GM23248 (cell line): ENCODE measurements around the gene G2E3. TPM values are rescaled to one million over a fixed set of nuclear protein-coding genes. Genes with fewer than 3 reads are reported as not detected.

ENCODE experiments used
- DNase-seq: peaks from one replicate; pipeline ENCODE4 v3.0.0-alpha.2; 2015
- H2AFZ ChIP-seq: fragments of 200-600 bp; sonication (generic); 2 replicates; pipeline ENCODE4 v1.6.1; 2016; ENCODE audit warnings: antibody characterized with exemption
- H3F3A ChIP-seq: fragments of 200-600 bp; sonication (generic); 2 replicates; pipeline ENCODE4 v1.6.1; 2016; ENCODE audit warnings: mild to moderate bottlenecking, antibody characterized with exemption, mixed run types; ENCODE audit not compliant: insufficient read depth
- H3K27ac ChIP-seq: fragments of 200-600 bp; sonication (generic); 2 replicates; pipeline ENCODE4 v1.5.1; 2016; ENCODE audit warnings: mild to moderate bottlenecking
- H3K27me3 ChIP-seq: fragments of 200-600 bp; sonication (generic); replicated peaks from 2 replicates; pipeline ENCODE4 v1.6.1; 2016; ENCODE audit warnings: mild to moderate bottlenecking; ENCODE audit not compliant: insufficient read depth
- H3K36me3 ChIP-seq: fragments of 200-600 bp; sonication (generic); 2 replicates; pipeline ENCODE4 v1.6.1; 2016; ENCODE audit warnings: low read depth, mild to moderate bottlenecking
- H3K4me1 ChIP-seq: fragments of 200-600 bp; sonication (generic); 2 replicates; pipeline ENCODE4 v1.6.1; 2016; ENCODE audit warnings: mild to moderate bottlenecking; ENCODE audit not compliant: insufficient read depth
- H3K4me2 ChIP-seq: fragments of 200-600 bp; sonication (generic); one replicate; pipeline ENCODE4 v1.6.1; 2016; ENCODE audit warnings: mild to moderate bottlenecking; ENCODE audit not compliant: unreplicated experiment
- H3K4me3 ChIP-seq: fragments of 200-600 bp; sonication (generic); 2 replicates; pipeline ENCODE4 v1.5.1; 2016; ENCODE audit warnings: mild to moderate bottlenecking
- H3K79me2 ChIP-seq: fragments of 200-600 bp; sonication (generic); 2 replicates; pipeline ENCODE4 v1.6.1; 2016; ENCODE audit warnings: mild to moderate bottlenecking; ENCODE audit not compliant: insufficient read depth
- H3K9ac ChIP-seq: fragments of 200-600 bp; sonication (generic); 2 replicates; pipeline ENCODE4 v1.6.1; 2016; ENCODE audit warnings: mild to moderate bottlenecking
- H3K9me2 ChIP-seq: fragments of 200-600 bp; sonication (generic); 2 replicates; pipeline ENCODE4 v1.6.1; 2016; ENCODE audit warnings: mixed run types, mild to moderate bottlenecking, moderate library complexity; ENCODE audit not compliant: insufficient read depth
- H3K9me3 ChIP-seq: fragments of 200-600 bp; sonication (generic); one replicate; pipeline ENCODE4 v1.6.1; 2017; ENCODE audit warnings: low read depth
- H4K20me1 ChIP-seq: fragments of 200-600 bp; sonication (generic); 2 replicates; pipeline ENCODE4 v1.6.0; 2016; ENCODE audit not compliant: insufficient read depth
- EZH2 ChIP-seq: fragments of 200-600 bp; sonication (generic); IDR thresholded peaks from 2 replicates; pipeline ENCODE4 v1.6.1; 2018; ENCODE audit warnings: antibody characterized with exemption, mild to moderate bottlenecking; ENCODE audit not compliant: insufficient read depth, poor library complexity, severe bottlenecking
- EZH2phosphoT487 ChIP-seq: fragments of 200-600 bp; sonication (generic); IDR thresholded peaks from 2 replicates; pipeline ENCODE4 v1.6.1; 2018; ENCODE audit warnings: antibody characterized with exemption, moderate library complexity, mild to moderate bottlenecking, low read depth; ENCODE audit not compliant: insufficient read depth
- WGBS, 2 experiments: methylation state at CpG; one replicate each; pipeline ENCODE4 v1.1.6; 2015 to 2017; ENCODE audit warnings: low lambda C conversion rate in 2 of 2, low coverage in 1 of 2; ENCODE audit errors: missing lambda C conversion rate in 2 of 2; 5-methylcytosine and 5-hydroxymethylcytosine counted together
- in situ Hi-C: fragments of 300-500 bp; cut with MboI; formaldehyde crosslinking; loops from 2 replicates; pipeline ENCODE4 v1.15.0; 2020
- polyA plus RNA-seq: library from polyadenylated mRNA; unstranded; fragments of >200 nt; fragmentation: Nextera tagmentation; extraction: Ambion mirVana; gene quantifications from 2 replicates; pipeline ENCODE4 v1.2.1, GENCODE V29; 2016
- total RNA-seq: library from RNA; depleted of rRNA; stranded (reverse); fragments of >200 nt; shearing (Covaris generic); gene quantifications from 2 replicates; pipeline ENCODE4 v1.2.3, GENCODE V29; 2014

Gene G2E3
- total and polyA plus RNA-seq, 2 experiments from 2014 or later = 11.2 to 26.5 TPM

GRCh38 chr14:30519961-30520360 is 39.0 kb upstream of the G2E3 start:
- Histone ChIP-seq H3K4me2 (no peak overlapping the region), H3K36me3 (no peaks in the 10 kb centered on the region)
- no peak for DNase-seq

GRCh38 chr14:30520536-30520935 is 38.4 kb upstream of the G2E3 start:
- Histone ChIP-seq H3K9ac (no peak overlapping the region), H2AFZ (no peak overlapping the region), H3K9me3 (no peaks in the 10 kb centered on the region), H3K9me2 (no peaks in the 10 kb centered on the region), H3K79me2 (no peaks in the 10 kb centered on the region), H3F3A (no peaks in the 10 kb centered on the region), H3K36me3 (no peaks in the 10 kb centered on the region), H3K4me1 (no peaks in the 10 kb centered on the region), H3K4me2 (no peak overlapping the region), H3K27me3 (0 out of 2 replicates have a peak, but pooled peaks cover 6% of the 10 kb centered on the region), H3K4me3 (no peak overlapping the region), H4K20me1 (no peaks in the 10 kb centered on the region), H3K27ac (no peak overlapping the region)
- in situ Hi-C loops = no loop called here
- no peak for DNase-seq
- TF ChIP-seq EZH2 = no peak
- 88% methylated on average over 2 of the region's 2 CpGs for WGBS, 2 experiments

More at GRCh38 chr14:30519961-30520360, 39.0 kb upstream of the G2E3 start:
- no peak overlapping the region for H3K27ac ChIP-seq
- in situ Hi-C loops = no loop called here
- H3K79me2 ChIP-seq = no peaks in the 10 kb centered on the region
- no peak overlapping the region for H2AFZ ChIP-seq
- H3K9ac ChIP-seq = no peak overlapping the region
- H3K27me3 ChIP-seq = 0 out of 2 replicates have a peak, but pooled peaks cover 6% of the 10 kb centered on the region
- no peak overlapping the region for H3K4me3 ChIP-seq
- no peaks in the 10 kb centered on the region for H3K9me3 ChIP-seq
- H3K4me1 ChIP-seq = no peaks in the 10 kb centered on the region
- no peaks in the 10 kb centered on the region for H3F3A ChIP-seq
- H4K20me1 ChIP-seq = no peaks in the 10 kb centered on the region
- TF ChIP-seq EZH2 (no peak), EZH2phosphoT487 (no peak)
- H3K9me2 ChIP-seq = no peaks in the 10 kb centered on the region
- 42% methylated on average over 1 of the region's 1 CpG for WGBS, 2 experiments

GRCh38 chr14:30521899-30522736 is 36.8 kb upstream of the G2E3 start:
- no peaks in the 10 kb centered on the region for H3K9me3 ChIP-seq
- TF ChIP-seq EZH2phosphoT487 = no peak
- no peak for TF ChIP-seq EZH2
- H2AFZ ChIP-seq = peak overlapping the region; percentile 52
- no peaks in the 10 kb centered on the region for H3F3A ChIP-seq
- H3K9ac ChIP-seq = no peak overlapping the region
- DNase-seq = peak; percentile 58
- H3K27me3 ChIP-seq = no peaks in the 10 kb centered on the region
- in situ Hi-C loops = no loop called here
- no peak overlapping the region for H3K4me2 ChIP-seq
- no peaks in the 10 kb centered on the region for H4K20me1 ChIP-seq
- H3K27ac ChIP-seq = no peak overlapping the region
- no peak overlapping the region for H3K4me3 ChIP-seq
- H3K36me3 ChIP-seq = no peaks in the 10 kb centered on the region
- H3K9me2 ChIP-seq = no peaks in the 10 kb centered on the region
- 32 to 36% methylated on average over 9 of the region's 9 CpGs for WGBS, 2 experiments
- H3K79me2 ChIP-seq = no peaks in the 10 kb centered on the region
- no peaks in the 10 kb centered on the region for H3K4me1 ChIP-seq

DNA sequence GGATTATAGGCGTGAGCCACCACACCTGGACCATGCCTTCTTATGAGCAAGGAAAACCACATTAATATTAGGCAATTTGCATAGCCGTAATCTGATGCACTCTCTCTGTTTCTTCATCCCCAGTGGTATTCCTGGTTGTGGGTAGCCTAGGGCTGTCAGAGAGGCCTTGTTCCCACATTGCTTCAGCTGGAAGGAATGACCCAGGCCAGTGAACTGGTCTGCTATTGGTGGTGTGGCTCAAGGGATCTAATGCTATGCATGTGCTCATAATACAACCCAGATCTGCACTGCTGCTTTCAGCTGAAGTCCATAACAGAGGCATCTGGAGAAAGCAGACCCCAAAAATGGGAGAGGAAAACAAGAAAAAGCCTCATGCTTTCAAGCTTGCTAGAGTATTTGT is 33.1 kb upstream of the G2E3 start:
- WGBS, 2 experiments = 43 to 50% methylated on average over 2 of the region's 2 CpGs
- Histone ChIP-seq H3K4me2 (no peak overlapping the region), H3K27ac (no peak overlapping the region), H3K27me3 (no peaks in the 10 kb centered on the region), H3K4me3 (no peak overlapping the region), H4K20me1 (no peaks in the 10 kb centered on the region), H3K9me3 (no peaks in the 10 kb centered on the region), H3K9ac (no peak overlapping the region), H3K36me3 (no peaks in the 10 kb centered on the region), H3K4me1 (no peaks in the 10 kb centered on the region), H3K9me2 (no peaks in the 10 kb centered on the region), H3K79me2 (no peaks in the 10 kb centered on the region), H2AFZ (no peak overlapping the region), H3F3A (no peaks in the 10 kb centered on the region)
- TF ChIP-seq EZH2phosphoT487 (no peak), EZH2 (no peak)
- DNase-seq = peak; percentile 40
- in situ Hi-C loops = no loop called here
